ENCODE measurements around the gene TSFM. TPM values are rescaled to one million over a fixed set of nuclear protein-coding genes. Genes with fewer than 3 reads are reported as not detected.

TSFM gene
- total RNA-seq, 1 experiment from 2014 or later, result 40.3 TPM

GRCh38 chr12:57826400-57826799, 43.8 kb downstream of the TSFM start:
- no peak for ATAC-seq
- in situ Hi-C loops (cut with HindIII; ENCODE audit: low pct_unique_long_range_greater_than_20kb, low sequenced_read_pairs), result no loop called here

GRCh38 chr12:57826966-57827365, 44.4 kb downstream of the TSFM start:
- TF ChIP-seq CTCF (IDR thresholded peaks at IDR 0.05) (no peak), SIN3A (IDR thresholded peaks at IDR 0.05; ENCODE audit: borderline replicate concordance, insufficient read depth, low read depth, low read length) (no peak), POLR2AphosphoS5 (IDR thresholded peaks at IDR 0.05; ENCODE audit: low read depth, low read length) (no peak), TCF7L2 (IDR thresholded peaks at IDR 0.05; ENCODE audit: low read depth, low read length) (no peak)
- TF ChIP-seq, protein P1, sequence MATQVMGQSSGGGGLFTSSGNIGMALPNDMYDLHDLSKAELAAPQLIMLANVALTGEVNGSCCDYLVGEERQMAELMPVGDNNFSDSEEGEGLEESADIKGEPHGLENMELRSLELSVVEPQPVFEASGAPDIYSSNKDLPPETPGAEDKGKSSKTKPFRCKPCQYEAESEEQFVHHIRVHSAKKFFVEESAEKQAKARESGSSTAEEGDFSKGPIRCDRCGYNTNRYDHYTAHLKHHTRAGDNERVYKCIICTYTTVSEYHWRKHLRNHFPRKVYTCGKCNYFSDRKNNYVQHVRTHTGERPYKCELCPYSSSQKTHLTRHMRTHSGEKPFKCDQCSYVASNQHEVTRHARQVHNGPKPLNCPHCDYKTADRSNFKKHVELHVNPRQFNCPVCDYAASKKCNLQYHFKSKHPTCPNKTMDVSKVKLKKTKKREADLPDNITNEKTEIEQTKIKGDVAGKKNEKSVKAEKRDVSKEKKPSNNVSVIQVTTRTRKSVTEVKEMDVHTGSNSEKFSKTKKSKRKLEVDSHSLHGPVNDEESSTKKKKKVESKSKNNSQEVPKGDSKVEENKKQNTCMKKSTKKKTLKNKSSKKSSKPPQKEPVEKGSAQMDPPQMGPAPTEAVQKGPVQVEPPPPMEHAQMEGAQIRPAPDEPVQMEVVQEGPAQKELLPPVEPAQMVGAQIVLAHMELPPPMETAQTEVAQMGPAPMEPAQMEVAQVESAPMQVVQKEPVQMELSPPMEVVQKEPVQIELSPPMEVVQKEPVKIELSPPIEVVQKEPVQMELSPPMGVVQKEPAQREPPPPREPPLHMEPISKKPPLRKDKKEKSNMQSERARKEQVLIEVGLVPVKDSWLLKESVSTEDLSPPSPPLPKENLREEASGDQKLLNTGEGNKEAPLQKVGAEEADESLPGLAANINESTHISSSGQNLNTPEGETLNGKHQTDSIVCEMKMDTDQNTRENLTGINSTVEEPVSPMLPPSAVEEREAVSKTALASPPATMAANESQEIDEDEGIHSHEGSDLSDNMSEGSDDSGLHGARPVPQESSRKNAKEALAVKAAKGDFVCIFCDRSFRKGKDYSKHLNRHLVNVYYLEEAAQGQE (IDR thresholded peaks at IDR 0.05; ENCODE audit: insufficient read depth in 1 of 2, low read depth in 2 of 2, low read length in 1 of 2), result no peak
- ChIA-PET POLR2A (interaction anchor here (0.5 kb wide), 1 partner anchor 104 kb away, joined by 14 read pairs; no protein-coding TSS in a partner anchor), CTCF (no interaction called here)
- H3K36me3 ChIP-seq (ENCODE audit: control insufficient read depth, insufficient read depth, low read length), result peaks cover 28% of the 10 kb centered on the region
- no peak for DNase-seq (ENCODE audit: low read depth, low spot score)
- ATAC-seq, result no peak
- H3K9me3 ChIP-seq (ENCODE audit: control insufficient read depth, insufficient read depth, low read depth, low read length), result no peaks in the 10 kb centered on the region
- no peaks in the 10 kb centered on the region for H3K27me3 ChIP-seq (ENCODE audit: control insufficient read depth, insufficient read depth, low read length)
- no peak overlapping the region for H3K4me3 ChIP-seq (ENCODE audit: low read depth in 2 of 2, low read length in 2 of 2)
- H3K4me1 ChIP-seq (ENCODE audit: control insufficient read depth, insufficient read depth, low read length), result peaks cover 9% of the 10 kb centered on the region
- in situ Hi-C loops (cut with HindIII; ENCODE audit: low pct_unique_long_range_greater_than_20kb, low sequenced_read_pairs), result no loop called here
- no TSS peak for BruUV-seq (replicated peaks)
- no peak overlapping the region for H3K27ac ChIP-seq (ENCODE audit: low read length)
- intact Hi-C loops (cut with micrococcal nuclease; ENCODE audit: unreplicated experiment), result no loop called here

More at GRCh38 chr12:57826400-57826799, 43.8 kb downstream of the TSFM start:
- H3K4me3 ChIP-seq (ENCODE audit: low read depth in 2 of 2, low read length in 2 of 2), result no peak overlapping the region
- H3K27me3 ChIP-seq (ENCODE audit: control insufficient read depth, insufficient read depth, low read length), result no peaks in the 10 kb centered on the region
- TF ChIP-seq TCF7L2 (IDR thresholded peaks at IDR 0.05; ENCODE audit: low read depth, low read length) (no peak), SIN3A (IDR thresholded peaks at IDR 0.05; ENCODE audit: borderline replicate concordance, insufficient read depth, low read depth, low read length) (no peak), CTCF (IDR thresholded peaks at IDR 0.05) (no peak), POLR2AphosphoS5 (IDR thresholded peaks at IDR 0.05; ENCODE audit: low read depth, low read length) (no peak)
- TF ChIP-seq, protein P1 (IDR thresholded peaks at IDR 0.05; ENCODE audit: insufficient read depth in 1 of 2, low read depth in 2 of 2, low read length in 1 of 2), result no peak
- ChIA-PET POLR2A (no interaction called here), CTCF (interaction anchor here (0.7 kb wide), 1 partner anchor 71 kb away, joined by 3 read pairs; no protein-coding TSS in a partner anchor)
- DNase-seq (ENCODE audit: low read depth, low spot score), result no peak
- peaks cover 29% of the 10 kb centered on the region for H3K36me3 ChIP-seq (ENCODE audit: control insufficient read depth, insufficient read depth, low read length)
- no peak overlapping the region for H3K27ac ChIP-seq (ENCODE audit: low read length)
- H3K9me3 ChIP-seq (ENCODE audit: control insufficient read depth, insufficient read depth, low read depth, low read length), result no peaks in the 10 kb centered on the region
- peaks cover 3% of the 10 kb centered on the region for H3K4me1 ChIP-seq (ENCODE audit: control insufficient read depth, insufficient read depth, low read length)
- BruUV-seq (replicated peaks), result no TSS peak
- intact Hi-C loops (cut with micrococcal nuclease; ENCODE audit: unreplicated experiment), result no loop called here

Data from Panc1 (cell line).